A172 (cell line): ENCODE measurements around the gene NAGLU. TPM values are rescaled to one million over a fixed set of nuclear protein-coding genes. Genes with fewer than 3 reads are reported as not detected.
"Not testable (repeated sequence)": the region's sequence is repeated elsewhere in the genome, so short reads cannot be mapped to it uniquely, and the experiment has no call there.

ENCODE experiments used
- DNase-seq: peaks from one replicate; pipeline ENCODE4 v3.0.0-alpha.2; 2015; ENCODE audit warnings: low spot score
- total RNA-seq: library from RNA; depleted of rRNA; stranded (reverse); fragments of >200 nt; shearing (Covaris generic); gene quantifications from 2 replicates; pipeline ENCODE4 v1.2.3, GENCODE V29; 2014

The NAGLU gene
- total RNA-seq, 1 experiment from 2014 or later, result 80.1 TPM

DNA sequence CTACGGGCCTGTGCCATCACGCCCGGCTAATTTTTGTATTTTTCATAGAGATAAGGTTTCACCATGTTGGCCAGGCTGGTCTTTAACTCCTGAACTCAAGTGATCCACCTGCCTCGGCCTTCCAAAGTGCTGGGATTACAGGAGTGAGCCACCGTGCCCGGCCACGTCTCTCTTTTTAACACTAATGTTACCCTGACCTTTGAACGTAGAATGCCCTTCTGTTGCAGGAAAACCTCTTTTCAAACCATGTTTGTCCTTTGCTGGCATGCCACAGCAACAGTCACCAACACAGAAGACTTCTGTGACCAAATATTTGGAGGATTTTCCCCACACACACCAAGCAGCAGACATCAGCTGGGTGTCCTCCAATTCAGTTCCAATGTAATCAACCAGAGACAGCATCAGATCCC, 8.8 kb downstream of the NAGLU start:
- DNase-seq, result no peak

DNA sequence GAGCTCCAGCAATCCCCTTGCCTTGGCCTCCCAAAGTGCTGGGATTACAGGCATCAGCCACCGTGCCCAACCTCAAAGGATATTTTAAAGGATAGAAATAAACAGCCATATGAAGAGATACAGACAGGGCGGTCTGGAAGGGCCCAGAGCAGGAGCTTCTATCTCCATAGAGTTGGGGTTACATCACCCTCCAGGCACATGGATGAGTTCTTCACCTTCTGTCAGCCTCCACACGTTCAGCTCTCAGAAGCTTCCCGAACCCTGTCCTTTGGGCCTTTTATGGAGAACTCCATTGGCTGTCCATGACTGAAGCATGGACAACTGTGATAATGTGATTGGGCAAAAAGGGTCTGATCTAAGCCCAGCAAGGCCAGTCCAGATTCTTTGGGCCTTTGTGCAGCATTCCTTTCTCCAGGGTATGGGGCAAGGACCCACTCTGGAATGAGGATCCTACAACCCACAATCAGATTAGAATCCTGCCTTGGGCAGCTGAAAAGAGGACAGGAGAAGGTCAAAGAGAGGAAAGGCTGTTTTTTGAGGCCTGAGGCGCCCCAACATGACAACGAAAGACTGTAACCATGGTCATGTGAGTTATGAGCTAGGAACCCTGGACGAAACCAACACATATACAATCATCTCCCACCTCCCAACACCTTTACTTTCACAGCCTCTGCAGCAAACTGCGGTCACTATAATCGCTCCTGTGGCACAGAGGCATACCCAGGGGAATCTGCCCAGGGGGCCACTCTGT, 9.9 kb downstream of the NAGLU start:
- DNase-seq, result not testable (repeated sequence)

DNA sequence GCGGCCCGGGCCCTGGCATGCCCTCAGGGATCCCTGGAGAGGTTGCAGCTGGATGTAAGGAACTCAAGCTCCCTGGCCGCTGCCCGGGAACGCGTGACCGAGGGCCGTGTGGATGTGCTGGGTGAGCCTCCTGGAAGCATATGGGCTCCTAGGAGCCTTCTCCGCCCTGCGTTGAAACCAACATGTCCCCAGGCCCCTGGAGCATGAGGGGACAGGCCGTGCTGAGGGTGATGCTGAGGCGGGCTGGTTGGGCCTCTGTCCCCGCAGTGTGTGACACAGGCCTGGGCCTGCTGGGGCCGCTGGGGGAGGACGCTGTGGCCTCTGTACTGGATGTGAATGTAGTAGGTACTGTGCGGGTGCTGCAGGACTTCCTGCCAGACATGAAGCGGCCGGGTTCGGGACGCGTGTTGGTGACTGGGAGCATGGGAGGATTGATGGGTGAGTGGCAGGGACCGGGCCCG, 11.0 kb downstream of the NAGLU start:
- DNase-seq, result no peak

DNA sequence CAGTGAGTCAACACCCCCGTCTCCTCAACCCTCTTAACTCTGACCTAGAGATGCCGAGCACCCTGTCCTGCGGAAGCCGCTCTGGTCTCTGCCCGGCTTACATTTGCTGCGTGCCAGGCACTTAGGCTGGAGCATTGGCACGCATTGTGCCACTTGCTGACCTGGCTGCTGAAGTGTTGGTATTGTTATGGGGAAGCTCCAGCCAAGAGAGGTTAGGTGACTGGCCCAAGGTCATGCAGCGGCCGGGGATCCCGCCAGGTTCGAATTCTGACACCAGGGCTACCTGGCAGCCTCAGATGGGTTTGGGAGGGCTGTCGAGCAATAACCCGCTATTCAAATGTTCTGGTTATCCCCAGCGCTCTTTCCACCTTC, 11.6 kb downstream of the NAGLU start:
- no peak for DNase-seq

DNA sequence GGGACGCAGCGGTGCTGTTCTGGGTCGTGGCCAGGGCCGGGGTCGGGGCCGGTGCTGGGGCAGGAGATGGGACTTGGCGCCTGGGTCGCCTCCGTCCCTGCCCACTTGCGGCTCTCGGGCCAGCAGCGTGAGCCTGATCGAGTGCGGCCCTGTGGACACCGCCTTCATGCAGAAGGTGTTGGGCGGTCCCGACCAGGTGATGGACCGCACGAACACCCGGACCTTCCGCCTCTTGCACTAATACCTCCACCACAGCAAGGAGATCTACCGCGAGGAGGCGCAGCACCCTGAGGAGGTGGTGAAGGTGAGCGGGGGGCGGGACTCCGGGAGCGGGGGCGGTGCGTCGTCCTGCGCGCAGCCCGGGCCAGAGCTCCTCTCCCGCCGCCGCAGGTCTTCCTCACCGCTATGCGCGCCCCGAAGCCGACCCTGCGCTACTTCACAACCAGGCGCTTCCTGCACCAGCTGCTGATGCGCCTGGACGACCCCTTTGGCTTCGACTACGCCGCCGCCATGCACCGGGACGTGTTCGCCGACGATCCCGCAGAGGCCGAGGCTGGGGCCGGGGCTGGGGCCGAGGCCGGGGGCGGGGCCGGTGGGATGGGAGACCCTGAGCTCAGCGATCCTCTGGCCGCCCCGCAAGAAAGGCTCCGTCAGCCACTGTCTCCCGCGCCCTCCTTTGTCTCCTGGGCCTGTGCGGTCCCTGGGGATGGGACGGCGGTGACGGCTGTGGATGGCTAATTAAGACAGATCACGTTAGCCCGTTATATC, 12.2 kb downstream of the NAGLU start:
- DNase-seq, result no peak

DNA sequence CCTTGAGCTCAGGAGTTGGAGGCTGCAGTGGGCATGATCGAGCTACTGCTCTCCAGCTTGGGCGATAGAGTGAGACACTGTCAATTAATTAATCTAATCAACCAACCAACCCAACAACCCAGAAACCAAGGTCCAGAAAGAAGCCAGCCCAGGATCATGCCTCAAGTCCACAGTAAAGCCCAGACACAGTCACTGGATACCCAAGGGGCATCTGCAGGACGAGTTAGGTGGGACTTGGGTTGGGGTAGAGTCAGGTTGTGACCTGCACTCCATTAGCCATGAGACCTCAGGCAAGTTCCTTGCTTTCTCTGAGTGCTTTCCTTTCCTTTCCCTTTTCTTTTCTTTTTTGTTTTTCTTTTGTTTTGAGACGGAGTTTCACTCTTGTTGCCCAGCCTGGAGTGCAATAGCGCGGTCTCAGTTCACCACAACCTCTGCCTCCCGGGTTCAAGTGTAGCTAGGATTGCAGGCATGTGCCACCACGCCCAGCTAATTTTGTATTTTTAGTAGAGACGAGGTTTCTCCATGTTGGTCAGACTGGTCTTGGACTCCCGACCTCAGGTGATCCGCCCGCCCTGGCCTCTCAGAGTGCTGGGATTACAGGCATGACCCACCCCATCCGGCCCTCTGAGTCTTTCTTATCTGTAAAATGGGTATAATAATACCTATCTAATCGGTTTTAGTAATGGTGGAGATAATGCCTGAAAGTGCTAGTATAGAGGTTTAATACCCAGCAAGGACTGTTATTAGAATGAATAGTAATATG, 13.1 kb downstream of the NAGLU start:
- DNase-seq, result no peak

DNA sequence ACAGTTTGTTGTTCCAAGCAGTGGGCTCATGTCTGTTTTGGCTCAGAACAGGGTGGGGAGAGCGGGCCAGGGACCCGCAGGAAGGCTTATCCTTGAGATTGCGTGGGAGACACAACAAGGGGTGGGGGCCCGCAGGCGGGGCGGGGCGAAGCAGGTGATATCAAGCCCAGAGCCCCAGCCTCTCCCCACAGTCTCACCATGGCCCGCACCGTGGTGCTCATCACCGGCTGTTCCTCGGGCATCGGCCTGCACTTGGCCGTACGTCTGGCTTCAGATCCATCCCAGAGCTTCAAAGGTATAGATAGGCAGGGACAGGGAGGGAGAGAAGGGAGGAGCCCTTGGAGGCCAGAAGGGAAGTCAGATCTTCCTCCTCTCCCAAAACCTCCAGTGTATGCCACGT, 16.7 kb downstream of the NAGLU start, which contains the start of gene HSD17B1:
TSS of gene HSD17B1 (plus strand) at position 188 of the 400 bp plus-strand sequence. CDS start at position 199, 11 bp downstream.
- DNase-seq, result not testable (repeated sequence)

DNA sequence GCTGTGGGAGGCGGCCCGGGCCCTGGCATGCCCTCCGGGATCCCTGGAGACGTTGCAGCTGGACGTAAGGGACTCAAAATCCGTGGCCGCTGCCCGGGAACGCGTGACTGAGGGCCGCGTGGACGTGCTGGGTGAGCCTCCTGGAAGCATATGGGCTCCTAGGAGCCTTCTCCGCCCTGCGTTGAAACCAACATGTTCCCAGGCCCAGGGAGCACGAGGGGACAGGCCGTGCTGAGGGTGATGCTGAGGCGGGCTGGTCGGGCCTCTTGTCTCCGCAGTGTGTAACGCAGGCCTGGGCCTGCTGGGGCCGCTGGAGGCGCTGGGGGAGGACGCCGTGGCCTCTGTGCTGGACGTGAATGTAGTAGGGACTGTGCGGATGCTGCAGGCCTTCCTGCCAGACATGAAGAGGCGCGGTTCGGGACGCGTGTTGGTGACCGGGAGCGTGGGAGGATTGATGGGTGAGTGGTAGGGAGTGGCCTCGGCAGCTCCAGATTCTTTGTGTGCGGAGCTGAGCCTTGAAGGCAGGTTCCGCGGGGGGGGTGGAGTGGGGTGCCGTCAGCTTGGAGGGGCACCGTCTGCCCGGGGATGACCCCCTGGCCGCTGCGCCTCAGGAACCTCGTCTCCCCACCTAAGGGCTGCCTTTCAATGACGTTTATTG, 17.2 kb downstream of the NAGLU start:
- DNase-seq, result no peak

DNA sequence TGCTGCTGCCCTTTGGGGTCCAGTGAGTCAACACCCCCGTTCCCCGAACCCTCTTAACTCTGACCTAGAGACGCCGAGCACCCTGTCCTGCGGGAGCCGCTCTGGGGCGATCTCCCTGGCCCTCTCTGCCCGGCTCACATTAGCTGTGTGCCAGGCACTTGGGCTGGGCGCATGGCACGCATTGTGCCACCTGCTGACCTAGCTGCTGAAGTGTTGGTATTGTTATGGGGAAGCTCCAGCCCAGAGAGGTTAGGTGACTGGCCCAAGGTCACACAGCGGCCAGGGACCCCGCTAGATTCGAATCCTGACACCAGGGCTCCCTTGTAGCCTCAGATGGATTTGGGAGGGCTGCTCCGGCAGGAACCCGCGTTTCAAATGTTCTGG, 17.8 kb downstream of the NAGLU start:
- no peak for DNase-seq

DNA sequence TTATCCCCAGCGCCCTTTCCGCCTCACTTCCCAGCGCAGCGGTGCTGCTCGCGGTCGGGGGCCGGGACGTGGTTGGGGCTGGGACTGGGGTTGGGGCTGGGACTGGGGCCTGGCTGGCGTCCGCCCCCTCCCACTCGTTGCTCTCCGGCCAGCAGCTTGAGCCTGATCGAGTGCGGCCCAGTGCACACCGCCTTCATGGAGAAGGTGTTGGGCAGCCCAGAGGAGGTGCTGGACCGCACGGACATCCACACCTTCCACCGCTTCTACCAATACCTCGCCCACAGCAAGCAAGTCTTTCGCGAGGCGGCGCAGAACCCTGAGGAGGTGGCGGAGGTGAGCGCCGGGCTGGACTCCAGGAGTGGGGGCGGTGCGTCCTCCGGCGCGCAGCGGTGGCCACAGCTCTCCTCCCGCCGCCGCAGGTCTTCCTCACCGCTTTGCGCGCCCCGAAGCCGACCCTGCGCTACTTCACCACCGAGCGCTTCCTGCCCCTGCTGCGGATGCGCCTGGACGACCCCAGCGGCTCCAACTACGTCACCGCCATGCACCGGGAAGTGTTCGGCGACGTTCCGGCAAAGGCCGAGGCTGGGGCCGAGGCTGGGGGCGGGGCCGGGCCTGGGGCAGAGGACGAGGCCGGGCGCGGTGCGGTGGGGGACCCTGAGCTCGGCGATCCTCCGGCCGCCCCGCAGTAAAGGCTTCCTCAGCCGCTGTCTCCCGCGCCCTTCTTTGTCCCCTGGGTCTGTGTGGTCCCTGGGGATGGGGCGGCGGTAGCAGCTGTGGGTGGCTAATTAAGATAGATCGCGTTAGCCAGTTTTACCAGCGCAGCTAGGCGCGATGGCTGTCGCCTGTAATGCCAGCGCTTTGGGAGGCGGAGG, 18.4 kb downstream of the NAGLU start:
- DNase-seq, result peak; percentile 68

DNA sequence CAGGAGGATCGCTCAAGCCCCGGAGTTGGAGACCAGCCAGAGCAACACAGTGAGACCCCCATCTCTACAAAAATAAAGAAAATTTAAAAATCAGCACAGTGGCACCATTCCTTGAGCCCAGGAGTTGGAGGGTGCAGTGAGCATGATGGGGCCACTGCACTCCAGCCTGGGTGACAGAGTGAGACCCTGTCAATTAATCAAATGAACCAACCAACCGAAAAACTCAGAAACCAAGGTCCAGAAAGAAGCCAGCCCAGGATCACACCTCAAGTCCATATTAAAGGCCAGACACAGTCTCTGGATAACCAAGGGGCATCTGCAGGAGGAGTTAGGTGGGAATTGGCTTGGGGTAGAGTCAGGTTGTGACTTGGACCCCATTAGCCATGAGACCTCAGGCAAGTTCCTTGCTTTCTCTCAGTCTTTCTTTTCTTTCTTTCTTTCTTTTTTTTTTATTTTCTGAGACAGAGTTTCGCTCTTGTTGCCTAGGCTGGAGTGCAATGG, 19.1 kb downstream of the NAGLU start:
- no peak for DNase-seq

DNA sequence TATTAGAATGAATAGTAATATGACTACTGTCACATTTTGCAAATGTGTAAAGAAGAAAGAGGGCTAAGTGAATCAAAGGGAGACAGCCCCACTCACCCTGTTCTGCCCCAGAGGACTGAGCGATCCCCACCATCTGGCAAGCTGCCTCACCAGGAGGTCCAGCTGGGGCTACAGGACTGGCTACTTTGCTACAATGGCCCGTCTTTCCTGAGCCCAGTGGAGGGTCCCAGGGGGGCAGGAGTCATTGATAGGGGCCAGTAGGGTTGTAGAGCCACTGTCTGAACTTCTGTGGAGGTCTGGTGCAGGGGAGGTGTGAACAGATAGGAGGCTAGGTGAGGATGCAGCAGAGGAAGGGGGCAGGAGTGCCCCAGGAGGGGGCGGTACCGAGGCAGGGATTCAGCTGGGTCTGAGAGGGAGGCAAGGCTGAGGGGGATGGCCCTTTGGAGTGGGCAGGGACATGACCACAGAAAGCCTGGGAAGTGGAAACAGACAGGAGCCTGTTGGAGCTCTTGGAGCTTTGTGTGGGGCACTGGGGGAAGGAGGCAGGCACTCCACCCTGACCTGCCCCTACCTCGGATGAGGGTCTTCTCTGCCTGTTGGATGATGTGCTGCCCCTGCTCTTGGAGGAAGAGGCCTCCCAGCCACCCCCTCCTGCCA, 20.0 kb downstream of the NAGLU start:
- not testable (repeated sequence) for DNase-seq

DNA sequence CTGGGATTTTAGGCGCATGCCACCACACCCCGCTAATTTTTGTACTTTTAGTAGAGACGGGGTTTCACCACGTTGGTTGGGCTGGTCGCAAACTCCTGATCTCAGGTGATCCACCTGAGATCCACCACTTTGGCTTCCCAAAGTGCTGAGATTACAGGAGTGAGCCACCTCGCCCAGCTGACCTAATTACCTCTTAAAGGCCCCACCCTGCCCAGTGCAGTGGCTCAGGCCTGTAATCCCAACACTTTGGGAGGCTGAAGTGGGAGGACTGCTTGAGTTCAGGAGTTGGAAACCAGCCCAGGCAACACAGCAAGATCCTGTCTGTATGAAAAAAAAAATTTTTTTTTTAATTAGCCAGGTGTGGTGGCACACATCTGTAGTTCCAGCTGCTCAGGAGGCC, 23.0 kb downstream of the NAGLU start:
- DNase-seq, result no peak

DNA sequence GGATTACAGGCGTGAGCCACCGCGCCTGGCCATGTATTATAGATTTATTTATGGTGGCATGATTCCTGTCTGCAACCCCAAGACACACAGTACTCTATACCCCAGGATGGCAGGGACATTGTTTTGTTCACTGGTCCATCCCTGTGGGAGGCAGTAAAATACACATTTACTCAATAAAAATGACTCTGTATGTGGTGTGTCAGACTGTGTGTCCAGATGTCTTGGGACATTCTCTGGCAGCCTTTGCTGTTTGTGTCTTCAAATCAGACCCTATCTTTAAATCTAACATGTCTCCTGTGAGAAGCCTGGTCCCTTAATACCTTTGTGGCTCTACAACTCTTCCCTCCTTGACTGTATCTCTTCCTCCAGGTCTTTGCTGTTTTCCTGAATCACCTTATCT, 24.2 kb downstream of the NAGLU start:
- no peak for DNase-seq

DNA sequence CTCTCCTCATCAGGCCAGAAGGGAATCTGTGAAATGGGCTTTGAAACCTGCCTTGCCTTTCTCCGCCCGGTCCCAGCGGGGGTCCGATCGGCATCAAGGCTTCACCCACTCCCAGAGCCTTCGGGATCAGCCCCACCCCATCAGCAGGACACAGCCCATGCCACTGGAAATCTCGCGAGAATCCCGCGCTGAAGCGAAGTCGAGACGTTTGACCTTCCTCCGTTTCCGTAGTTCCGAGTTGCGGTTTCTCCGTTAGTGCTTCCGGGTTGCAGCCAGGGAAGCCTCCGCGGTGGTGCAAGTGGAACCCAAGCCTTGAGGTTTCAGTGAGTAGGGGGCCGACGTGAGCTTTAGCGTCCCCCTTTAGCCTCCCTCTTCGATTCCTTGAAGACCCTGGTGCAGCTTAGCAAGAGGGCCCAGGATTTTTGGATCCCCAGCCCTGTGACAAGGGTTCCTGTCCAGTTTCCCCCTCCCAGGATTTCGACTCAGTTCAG, 25.9 kb downstream of the NAGLU start, which contains the start of gene COASY:
TSS of gene COASY (plus strand) at position 252 of the 491 bp plus-strand sequence. CDS start 475 bp downstream, outside the sequence.
- peak; percentile 98 for DNase-seq

DNA sequence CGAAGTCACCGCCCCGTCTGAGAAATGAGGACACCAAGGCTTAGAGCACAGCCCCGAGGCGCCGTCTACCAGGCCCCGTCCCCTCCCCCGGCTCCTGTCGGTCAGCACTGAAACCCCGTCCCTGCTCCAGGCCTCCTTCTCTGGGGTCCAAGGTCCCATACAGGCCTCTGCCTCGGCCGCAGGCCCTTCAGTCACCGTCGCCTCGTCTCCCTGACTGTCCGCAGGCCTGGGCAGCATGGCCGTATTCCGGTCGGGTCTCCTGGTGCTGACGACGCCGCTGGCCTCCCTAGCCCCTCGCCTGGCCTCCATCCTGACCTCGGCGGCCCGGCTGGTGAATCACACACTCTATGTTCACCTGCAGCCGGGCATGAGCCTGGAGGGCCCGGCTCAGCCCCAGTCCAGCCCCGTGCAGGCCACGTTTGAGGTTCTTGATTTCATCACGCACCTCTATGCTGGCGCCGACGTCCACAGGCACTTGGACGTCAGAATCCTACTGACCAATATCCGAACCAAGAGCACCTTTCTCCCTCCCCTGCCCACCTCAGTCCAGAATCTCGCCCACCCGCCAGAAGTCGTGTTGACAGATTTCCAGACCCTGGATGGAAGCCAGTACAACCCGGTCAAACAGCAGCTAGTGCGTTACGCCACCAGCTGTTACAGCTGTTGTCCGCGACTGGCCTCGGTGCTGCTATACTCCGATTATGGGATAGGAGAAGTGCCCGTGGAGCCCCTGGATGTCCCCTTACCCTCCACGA, 26.5 kb downstream of the NAGLU start:
- no peak for DNase-seq

DNA sequence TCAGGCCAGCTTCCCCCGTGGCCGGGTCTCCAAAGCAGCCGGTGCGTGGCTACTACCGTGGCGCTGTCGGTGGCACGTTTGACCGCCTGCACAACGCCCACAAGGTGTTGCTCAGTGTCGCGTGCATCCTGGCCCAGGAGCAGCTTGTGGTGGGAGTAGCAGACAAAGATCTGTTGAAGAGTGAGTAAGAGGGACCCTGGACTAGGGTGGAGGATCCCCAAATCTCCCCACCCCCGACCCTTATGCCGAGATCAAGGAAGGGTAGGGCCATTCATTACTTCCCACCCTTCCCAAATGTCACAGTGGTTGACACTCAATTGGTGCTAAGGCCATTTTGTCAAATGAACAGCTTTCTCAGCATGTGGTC, 27.1 kb downstream of the NAGLU start:
- DNase-seq, result no peak

DNA sequence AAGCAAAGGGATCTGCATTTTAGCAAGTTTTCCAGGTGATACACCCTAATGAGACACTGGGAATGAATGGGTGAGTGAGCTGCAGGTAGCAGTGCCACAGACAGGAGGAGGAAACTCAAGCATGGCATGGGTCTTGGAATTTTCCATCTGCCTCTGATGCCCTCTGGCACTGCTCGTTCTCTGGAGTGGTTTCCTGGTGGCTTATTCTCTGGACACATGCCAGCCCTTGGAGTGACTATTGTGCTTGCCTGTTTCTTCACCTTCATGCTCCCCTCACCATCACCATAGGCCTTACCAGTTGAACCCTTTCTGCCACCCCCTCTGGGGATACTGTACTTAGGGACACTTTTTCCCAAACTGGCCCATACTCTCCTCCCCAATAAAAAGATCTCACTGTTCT, 27.5 kb downstream of the NAGLU start:
- peak; percentile 34 for DNase-seq

DNA sequence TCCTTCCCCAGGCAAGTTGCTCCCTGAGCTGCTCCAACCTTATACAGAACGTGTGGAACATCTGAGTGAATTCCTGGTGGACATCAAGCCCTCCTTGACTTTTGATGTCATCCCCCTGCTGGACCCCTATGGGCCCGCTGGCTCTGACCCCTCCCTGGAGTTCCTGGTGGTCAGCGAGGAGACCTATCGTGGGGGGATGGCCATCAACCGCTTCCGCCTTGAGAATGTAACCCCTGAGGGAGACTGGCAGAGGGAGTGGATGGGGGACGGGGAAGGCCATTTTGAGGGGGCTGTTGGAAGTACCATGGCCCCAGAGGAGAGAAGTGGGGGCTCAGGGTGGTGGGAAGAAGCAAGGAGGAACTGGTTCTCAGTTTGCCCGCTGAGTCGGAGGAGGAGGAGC, 27.9 kb downstream of the NAGLU start:
- DNase-seq, result no peak
